ENCODE data around the gene TMCO4. TPM values are rescaled to one million over a fixed set of nuclear protein-coding genes. Genes with fewer than 3 reads are reported as not detected.

TMCO4 gene
- total and polyA plus RNA-seq, 2 donors (not counting 1 experiment from before 2014, with no cell fraction given), result 21.7 to 31.3 TPM

DNA sequence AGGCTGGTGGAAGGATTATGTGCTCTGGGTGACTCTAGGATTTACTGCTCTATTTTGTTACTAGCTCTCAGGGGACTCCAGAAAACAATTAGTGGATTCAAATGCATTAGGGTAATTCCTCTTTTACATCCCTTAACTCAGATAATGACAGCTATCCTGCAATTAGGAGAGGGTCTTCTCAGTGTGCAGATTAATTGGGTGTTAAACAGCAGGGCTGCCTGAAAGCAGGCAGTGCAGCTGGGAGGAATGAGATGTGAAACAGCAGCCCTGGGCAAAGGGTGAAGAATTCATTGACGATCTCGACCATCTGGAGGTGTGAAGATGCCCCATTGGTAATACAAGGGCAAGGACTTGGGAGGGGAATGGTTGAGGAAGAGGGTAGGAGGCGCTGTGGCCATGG is 68.9 kb downstream of the TMCO4 start:
- TF ChIP-seq, protein P1, sequence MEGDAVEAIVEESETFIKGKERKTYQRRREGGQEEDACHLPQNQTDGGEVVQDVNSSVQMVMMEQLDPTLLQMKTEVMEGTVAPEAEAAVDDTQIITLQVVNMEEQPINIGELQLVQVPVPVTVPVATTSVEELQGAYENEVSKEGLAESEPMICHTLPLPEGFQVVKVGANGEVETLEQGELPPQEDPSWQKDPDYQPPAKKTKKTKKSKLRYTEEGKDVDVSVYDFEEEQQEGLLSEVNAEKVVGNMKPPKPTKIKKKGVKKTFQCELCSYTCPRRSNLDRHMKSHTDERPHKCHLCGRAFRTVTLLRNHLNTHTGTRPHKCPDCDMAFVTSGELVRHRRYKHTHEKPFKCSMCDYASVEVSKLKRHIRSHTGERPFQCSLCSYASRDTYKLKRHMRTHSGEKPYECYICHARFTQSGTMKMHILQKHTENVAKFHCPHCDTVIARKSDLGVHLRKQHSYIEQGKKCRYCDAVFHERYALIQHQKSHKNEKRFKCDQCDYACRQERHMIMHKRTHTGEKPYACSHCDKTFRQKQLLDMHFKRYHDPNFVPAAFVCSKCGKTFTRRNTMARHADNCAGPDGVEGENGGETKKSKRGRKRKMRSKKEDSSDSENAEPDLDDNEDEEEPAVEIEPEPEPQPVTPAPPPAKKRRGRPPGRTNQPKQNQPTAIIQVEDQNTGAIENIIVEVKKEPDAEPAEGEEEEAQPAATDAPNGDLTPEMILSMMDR (IDR thresholded peaks at IDR 0.05), result no peak
- TF ChIP-seq EZH2 (IDR thresholded peaks at IDR 0.05; ENCODE audit: borderline replicate concordance, insufficient read depth, low read depth, low read length, poor library complexity, severe bottlenecking), result no peak
- Histone ChIP-seq H3K9me3 (ENCODE audit: control extremely low read depth in 1 of 3, control insufficient read depth in 2 of 3, insufficient read depth in 1 of 3, low read length in 2 of 3) (peaks cover 0 to 10% (median 5%) of the 10 kb centered on the region in 3 donors), H3K36me3 (replicated peaks in 1 of 2; ENCODE audit: control extremely low read depth in 1 of 2, control insufficient read depth in 1 of 2, extremely low read depth in 1 of 2, insufficient read depth in 2 of 2, low read length in 1 of 2) (peaks cover 0 to 40% of the 10 kb centered on the region in 2 experiments), H4K20me1 (ENCODE audit: control insufficient read depth, insufficient read depth, low read length, poor library complexity, severe bottlenecking) (no peaks in the 10 kb centered on the region), H3K4me3 (ENCODE audit: control extremely low read depth in 1 of 5, extremely low read depth in 1 of 5, insufficient read depth in 1 of 5, low read depth in 2 of 5, low read length in 4 of 5) (no peak overlapping the region), H3K27ac (ENCODE audit: low read length in 2 of 2) (no peak overlapping the region), H3K4me2 (replicated peaks; ENCODE audit: low read depth, low read length, poor library complexity, severe bottlenecking) (no peak overlapping the region), H3K27me3 (replicated peaks in 1 of 4; ENCODE audit: control extremely low read depth in 1 of 4, control insufficient read depth in 3 of 4, insufficient read depth in 4 of 4, low read length in 3 of 4) (no peaks in the 10 kb centered on the region), H3K4me1 (ENCODE audit: control insufficient read depth in 2 of 2, insufficient read depth in 2 of 2, low read length in 2 of 2) (no peaks in the 10 kb centered on the region), H2AFZ (ENCODE audit: insufficient read depth, low read depth, low read length, poor library complexity, severe bottlenecking) (no peak overlapping the region), H3K79me2 (ENCODE audit: control insufficient read depth, insufficient read depth, low read length) (no peaks in the 10 kb centered on the region), H3K9ac (ENCODE audit: low read length) (no peak overlapping the region)
- ATAC-seq (ENCODE audit: low read depth) (no peak), DNase-seq (no peak)
- Mint-ChIP-seq H3K27ac (no peak overlapping the region), H3K4me1 (no peaks in the 10 kb centered on the region), H3K9me3 (ENCODE audit: insufficient read depth) (peaks cover 7% of the 10 kb centered on the region), H3K4me3 (no peak overlapping the region), H3K27me3 (no peaks in the 10 kb centered on the region)
- 100% methylated on average over 3 of the region's 3 CpGs for WGBS (ENCODE audit: insufficient coverage)
- POLR2A ChIA-PET, result no interaction called here
- intact Hi-C loops (cut with micrococcal nuclease), result no loop called here
- CTCF ChIA-PET, result interaction anchor here (1.8 kb wide), 1 partner anchor 16 kb away, joined by 9 read pairs; no protein-coding TSS in a partner anchor

DNA sequence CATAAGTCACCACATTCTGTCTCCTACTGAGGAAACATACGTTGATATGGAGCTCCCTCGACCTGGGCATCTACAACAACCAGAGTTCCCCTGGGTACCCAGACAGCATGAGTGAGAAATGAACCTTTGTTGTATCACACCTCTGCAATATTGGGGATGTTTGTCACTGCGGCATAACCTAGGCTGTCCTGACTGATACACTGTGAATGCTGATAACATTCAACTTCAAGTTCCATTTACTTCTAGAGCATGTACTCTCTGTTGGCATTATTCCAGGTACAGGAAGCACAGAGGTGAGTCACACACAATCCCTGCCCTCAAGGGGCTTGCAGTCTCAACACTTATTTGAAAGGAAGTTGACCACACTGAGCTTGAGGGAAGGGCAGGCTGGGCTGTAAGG is 69.5 kb downstream of the TMCO4 start:
- Mint-ChIP-seq H3K9me3 (ENCODE audit: insufficient read depth) (peaks cover 7% of the 10 kb centered on the region), H3K4me3 (no peak overlapping the region), H3K4me1 (no peaks in the 10 kb centered on the region), H3K27ac (no peak overlapping the region), H3K27me3 (no peaks in the 10 kb centered on the region)
- H3K36me3 ChIP-seq (replicated peaks in 1 of 2; ENCODE audit: control extremely low read depth in 1 of 2, control insufficient read depth in 1 of 2, extremely low read depth in 1 of 2, insufficient read depth in 2 of 2, low read length in 1 of 2), result peaks cover 0 to 38% of the 10 kb centered on the region in 2 experiments
- POLR2A ChIA-PET, result no interaction called here
- no peaks in the 10 kb centered on the region for H4K20me1 ChIP-seq (ENCODE audit: control insufficient read depth, insufficient read depth, low read length, poor library complexity, severe bottlenecking)
- ATAC-seq (ENCODE audit: low read depth) (no peak), DNase-seq (no peak)
- no peak overlapping the region for H3K27ac ChIP-seq (ENCODE audit: low read length in 2 of 2)
- H3K4me2 ChIP-seq (replicated peaks; ENCODE audit: low read depth, low read length, poor library complexity, severe bottlenecking), result no peak overlapping the region
- no peak for TF ChIP-seq EZH2 (IDR thresholded peaks at IDR 0.05; ENCODE audit: borderline replicate concordance, insufficient read depth, low read depth, low read length, poor library complexity, severe bottlenecking)
- TF ChIP-seq, protein P1 (IDR thresholded peaks at IDR 0.05), result no peak
- no peak overlapping the region for H3K4me3 ChIP-seq (ENCODE audit: control extremely low read depth in 1 of 5, extremely low read depth in 1 of 5, insufficient read depth in 1 of 5, low read depth in 2 of 5, low read length in 4 of 5)
- H3K79me2 ChIP-seq (ENCODE audit: control insufficient read depth, insufficient read depth, low read length), result no peaks in the 10 kb centered on the region
- H3K4me1 ChIP-seq (ENCODE audit: control insufficient read depth in 2 of 2, insufficient read depth in 2 of 2, low read length in 2 of 2), result no peaks in the 10 kb centered on the region
- H3K9ac ChIP-seq (ENCODE audit: low read length), result no peak overlapping the region
- WGBS (ENCODE audit: insufficient coverage), result 100% methylated on average over 1 of the region's 3 CpGs
- intact Hi-C loops (cut with micrococcal nuclease), result no loop called here
- H3K9me3 ChIP-seq (ENCODE audit: control extremely low read depth in 1 of 3, control insufficient read depth in 2 of 3, insufficient read depth in 1 of 3, low read length in 2 of 3), result peaks cover 0 to 10% (median 5%) of the 10 kb centered on the region in 3 donors
- CTCF ChIA-PET, result interaction anchor here (1.8 kb wide), 1 partner anchor 15 kb away, joined by 9 read pairs; no protein-coding TSS in a partner anchor
- no peak overlapping the region for H2AFZ ChIP-seq (ENCODE audit: insufficient read depth, low read depth, low read length, poor library complexity, severe bottlenecking)
- H3K27me3 ChIP-seq (replicated peaks in 1 of 4; ENCODE audit: control extremely low read depth in 1 of 4, control insufficient read depth in 3 of 4, insufficient read depth in 4 of 4, low read length in 3 of 4), result no peaks in the 10 kb centered on the region

Data from B cell (primary cell).